HG03520 (cell line): Measurements from ENCODE around the gene TUBE1.

Experiments used
- ATAC-seq: cut with Tn5 transposase; IDR thresholded peaks from one replicate; pipeline ENCODE4 v1.9.1; 2021; ENCODE audit warnings: mild to moderate bottlenecking, moderate library complexity; ENCODE audit not compliant: unreplicated experiment

TUBE1 gene

DNA sequence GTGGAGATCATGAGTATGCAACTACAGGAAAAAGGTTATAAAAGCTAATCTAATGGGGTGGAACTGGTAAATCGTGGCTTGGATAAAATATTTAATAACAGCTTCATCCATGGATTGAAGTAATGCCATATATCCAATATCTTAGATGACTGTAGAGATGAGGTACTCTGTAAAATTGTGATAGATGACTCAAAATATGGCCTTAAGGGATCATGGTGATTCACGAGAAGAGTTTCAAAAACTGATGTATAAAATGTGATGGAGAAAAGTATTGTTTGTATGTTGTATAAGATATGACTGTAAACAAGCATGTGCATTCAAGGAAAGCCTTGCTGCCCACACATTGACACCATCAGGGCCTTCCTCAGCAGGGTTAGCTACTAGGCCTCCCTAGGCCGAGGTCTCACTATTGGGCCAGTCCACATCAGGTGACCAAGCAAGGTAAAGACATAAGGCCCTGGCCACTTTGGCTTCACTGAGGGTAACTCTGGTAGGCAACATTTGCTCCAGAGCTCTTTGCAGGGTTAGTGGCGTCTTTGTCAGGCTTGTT, 51.1 kb downstream of the TUBE1 start:
- ATAC-seq, result no peak

DNA sequence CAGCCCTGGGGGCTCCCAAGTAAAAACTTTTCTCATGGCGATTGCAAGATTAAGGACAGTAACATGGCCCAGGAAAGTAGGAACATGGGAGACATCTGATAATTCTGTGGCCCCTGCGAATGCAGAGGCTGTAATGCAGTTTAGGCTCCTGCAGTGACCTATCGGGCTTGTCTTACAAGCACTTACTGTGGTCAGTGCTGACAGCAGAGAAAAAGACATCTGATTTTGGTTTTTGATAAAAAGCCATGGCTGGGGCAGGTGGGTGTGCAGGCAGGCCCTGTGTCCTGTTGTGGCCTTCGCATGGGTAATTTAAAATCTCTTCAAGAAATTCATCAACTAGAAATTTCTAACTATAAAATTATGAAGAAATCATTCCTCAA, 52.7 kb downstream of the TUBE1 start:
- ATAC-seq, result no peak

DNA sequence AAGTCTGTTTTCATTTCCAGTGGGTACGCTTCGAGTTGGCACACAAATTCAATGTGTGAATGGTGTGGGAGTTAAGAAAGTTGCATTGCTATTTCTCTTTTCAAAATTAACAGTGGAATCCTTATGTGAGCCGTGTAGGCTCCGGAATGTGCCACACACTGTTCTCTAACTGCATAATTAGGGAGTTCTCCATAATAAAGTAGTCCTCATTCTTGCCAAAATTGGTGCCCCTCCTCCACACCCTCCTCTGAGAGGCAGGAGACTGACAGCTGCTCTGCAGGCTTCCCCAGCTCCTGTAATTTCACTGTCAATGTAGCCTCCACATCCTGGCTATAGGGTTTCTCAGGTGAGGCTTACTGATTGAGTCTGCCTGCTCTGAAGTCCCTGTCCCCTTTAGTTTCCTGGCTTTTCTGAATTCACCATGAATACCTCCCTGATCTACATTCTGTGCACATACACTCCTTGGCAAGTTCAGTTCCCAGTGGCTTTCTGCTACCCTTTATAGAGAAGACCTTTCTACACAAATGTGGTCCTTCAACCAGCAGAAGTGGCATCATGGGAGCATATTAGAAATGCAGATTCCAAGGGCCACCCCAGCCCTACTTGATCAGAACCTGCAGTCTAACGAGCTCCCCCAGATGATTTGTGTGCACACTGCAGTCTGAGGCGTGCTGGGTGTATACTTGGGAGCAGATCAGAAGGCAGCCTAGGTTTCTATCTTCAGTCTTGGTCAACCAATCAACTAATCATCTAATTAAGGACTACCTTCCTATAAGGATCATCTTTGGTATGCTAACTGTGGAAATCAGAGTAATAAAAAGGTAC, 53.3 kb downstream of the TUBE1 start:
- ATAC-seq, result no peak

DNA sequence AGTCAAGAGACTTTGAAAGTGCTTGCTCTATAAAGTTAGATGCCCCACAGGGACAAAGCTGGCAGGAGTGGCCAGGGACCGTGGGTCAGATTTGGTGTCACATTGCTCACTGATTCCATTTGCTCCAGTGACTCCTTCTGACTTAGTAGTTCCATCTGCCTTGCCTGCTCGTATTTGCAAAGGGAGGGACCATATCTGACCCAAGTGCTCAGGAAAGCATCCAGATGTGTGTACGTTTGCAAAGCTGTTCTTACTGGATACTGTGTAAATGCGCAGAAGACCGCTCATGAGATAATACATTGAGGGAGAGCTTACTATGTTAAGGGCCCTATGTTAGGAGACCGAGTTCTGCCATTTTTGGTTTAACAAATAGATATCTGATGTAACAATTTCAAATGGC, 54.6 kb downstream of the TUBE1 start:
- ATAC-seq, result no peak

DNA sequence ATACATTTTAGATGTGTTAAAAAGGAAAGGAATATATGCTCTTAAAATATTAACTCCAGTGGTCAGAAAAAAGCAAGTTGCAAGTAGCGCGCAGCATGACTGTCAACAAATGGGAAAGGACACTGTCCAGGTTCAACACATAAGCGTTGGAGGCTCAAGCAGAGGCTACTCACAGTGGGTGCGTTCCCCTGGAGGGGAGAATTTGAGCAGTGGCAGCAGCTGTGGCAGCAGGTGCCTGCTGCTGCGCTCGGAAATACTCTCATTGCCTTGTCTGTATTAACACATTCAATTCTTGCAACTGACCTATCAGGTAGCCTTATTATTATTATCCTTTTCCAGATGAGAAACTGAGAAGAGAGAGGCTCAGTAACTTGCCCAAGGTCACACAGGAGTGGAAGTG, 55.3 kb downstream of the TUBE1 start:
- no peak for ATAC-seq

DNA sequence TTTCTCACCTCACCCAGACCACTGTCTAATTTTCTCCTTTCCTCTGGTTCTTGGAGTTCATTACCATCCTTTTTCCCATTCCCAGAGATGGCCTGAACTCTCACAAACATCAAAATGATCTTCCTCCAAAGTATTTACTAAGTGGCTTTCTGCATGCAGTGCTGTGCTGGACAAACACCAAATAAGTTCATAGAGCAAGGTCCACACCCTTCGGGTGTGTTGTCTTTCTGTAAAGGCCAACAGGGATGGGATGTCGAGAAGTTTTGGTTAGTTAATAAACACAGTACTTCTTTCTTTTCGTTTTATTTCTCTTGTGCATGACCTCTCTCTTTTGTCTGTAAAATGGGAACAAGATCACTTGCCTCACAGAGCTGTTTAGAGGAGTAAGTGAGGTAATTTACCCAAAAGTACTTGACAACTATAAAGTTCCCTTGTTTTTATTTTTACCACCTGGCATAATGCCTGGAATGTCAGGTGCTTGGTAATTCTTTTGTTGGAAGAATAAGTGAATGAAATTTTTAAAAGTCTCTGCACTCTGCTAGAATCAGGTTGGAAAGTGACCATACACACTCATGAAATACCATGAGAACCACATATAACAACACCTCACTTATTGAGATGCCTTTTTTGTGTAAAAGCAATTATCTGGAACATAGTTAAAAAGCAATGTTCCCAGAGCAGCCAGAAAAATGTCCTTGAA, 56.2 kb downstream of the TUBE1 start:
- ATAC-seq, result no peak

DNA sequence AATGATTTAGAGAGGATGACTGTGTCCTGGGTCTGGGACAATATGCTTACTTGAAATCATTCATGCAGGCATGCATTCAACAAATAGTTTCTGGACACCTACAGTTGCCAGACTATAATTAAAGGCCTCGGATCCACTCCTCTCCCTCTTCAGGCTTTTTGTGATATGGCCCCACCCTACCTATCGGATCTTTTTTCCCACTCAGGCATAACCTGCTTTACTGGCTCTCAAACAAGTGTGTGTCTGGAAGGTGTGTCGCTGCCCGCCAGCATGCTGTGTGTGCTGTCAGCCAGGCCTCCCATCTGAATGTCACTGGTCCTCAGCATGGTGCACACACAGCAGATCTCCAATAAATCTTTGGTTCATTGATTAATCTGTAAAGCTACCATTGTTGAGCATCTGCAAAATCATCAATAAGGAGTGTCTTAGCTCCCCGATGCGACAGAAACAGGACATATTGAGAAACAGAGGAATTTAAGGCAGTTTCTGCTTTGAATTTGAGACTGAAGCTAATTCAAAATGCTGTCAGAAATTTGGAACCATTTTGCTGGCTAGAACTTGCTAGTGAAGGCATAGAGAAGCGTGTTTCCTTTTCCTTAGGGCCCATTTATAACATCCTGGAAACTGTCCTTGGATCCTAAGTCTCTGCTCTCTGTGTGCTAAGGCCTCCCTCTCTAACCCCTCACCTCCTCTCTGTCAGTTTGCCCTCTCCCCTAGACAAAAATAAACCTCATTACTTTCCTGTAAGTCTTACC, 56.9 kb downstream of the TUBE1 start:
- ATAC-seq, result no peak

DNA sequence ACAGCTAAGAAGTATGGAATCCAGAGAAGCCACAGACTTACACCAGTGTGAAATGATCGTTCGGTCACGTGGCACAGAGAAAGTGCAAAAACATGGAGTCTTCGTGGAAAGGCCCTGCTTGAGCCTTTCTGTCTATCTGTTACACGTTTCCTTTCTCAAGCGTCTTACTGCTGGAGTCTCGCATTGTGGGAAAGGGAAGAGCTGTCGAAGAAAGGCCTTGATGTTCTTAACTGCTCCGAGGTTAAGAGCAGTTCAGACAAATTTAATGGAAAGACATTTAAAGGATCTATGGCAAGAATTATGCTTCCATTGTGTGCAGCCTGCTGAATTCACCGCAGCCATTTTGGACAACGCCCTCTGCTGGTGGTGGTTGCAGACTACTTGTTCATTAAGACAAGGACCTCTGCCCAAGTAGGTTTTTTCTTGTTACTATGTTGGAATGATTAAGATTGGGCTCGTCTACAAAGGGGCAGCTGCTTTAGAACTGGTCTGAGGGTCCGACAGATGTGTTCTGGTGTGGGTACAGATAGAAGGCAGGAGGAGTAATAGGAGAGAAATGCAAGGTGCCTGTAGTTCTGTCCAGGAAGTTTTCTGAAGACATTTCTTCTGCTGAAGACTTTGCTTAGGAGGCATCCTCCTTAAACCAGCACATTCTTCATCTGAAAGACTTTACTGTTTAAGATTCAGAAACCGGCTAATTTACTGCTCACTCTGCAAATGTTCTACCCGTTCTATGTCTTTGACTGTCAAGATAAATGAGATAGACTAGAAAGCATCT, 58.0 kb downstream of the TUBE1 start:
- no peak for ATAC-seq

DNA sequence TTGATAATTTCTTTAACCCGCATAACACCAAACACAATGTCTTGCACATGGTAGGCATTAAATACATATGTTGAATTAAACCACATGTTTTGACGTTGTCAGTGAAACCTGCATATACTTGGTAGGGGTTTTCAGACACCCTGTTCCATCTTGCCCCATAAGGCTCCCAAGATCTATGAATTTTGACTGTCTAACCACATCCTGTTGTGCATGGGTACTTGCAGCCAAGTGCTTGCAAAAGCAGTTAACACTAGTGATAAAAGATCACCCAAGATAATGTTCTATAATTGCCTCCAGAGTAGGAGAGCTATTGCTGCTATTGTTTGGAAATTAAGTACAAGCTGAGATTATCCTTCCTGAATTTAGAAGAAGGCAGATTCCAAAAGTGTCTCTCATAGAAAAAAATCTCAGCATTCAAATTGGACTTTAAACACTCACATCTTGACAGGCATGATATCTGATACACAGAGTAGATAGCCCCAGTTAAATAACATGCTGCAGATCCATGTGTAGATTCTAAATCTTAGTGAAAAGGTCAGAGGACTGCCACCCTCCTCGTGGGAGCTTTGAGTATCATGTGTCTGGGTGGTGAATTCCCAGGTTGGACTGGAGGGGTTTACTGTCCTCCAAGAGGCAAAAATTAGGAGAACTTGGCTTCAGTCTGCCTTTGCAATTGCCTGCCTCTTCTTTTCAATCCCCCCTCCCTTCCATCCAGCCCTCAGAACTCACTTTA, 59.2 kb downstream of the TUBE1 start:
- peak; percentile 54 for ATAC-seq

DNA sequence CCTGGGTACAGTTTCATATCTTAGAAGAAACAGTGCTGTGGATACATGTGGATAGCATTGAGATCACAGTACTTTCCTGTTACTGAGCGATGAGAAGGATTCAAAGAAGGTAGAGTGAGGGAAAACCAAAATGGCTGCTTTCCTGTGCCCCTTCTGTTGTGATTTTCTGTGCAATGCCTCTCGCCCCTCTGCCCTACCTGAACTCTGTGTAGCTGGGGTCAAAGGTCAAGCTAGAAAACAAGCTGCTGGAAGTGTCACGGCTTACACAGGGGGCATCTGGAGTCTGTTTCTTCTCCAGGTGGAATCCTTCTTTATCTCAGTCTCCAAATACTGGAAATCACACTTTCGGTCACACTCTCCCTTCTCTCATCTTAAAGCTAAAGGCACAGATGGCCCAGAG, 60.3 kb downstream of the TUBE1 start:
- ATAC-seq, result no peak

DNA sequence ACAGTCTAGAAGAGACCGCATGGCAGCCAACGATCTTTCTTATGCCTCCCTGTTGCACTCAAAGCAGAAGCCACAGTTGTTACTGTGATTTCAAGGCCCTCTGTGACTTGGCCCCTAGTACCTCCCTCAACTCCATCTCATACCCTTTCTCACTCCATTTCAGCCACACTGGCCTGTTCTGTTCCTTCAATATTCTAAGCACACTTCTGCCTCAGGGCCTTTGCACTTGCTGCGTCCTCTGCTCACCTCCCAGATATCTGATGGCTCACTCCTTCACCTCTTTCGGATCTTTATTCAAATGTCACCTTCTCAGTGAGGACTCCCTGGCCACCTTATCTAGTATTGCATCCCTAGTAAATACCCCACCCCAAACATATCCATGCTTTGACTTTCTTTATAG, 62.8 kb downstream of the TUBE1 start:
- no peak for ATAC-seq

DNA sequence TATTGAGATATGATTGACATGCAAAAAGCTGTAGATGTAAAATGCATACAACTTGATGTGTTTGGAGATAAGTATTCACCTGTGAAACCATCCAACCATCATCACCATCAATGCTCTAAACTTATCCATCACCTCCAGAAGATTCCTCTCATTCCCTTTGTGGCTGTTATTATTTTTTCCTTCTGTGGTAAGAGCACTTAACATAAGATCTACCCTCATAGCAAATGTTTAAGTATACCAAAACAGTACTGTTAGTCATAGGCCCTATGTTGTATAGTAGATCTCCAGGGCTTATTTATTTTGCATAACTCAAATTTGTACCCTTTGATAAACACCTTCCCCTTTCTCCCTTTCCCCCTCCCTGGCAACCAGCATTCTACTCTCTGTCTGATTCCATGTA, 64.5 kb downstream of the TUBE1 start:
- no peak for ATAC-seq

DNA sequence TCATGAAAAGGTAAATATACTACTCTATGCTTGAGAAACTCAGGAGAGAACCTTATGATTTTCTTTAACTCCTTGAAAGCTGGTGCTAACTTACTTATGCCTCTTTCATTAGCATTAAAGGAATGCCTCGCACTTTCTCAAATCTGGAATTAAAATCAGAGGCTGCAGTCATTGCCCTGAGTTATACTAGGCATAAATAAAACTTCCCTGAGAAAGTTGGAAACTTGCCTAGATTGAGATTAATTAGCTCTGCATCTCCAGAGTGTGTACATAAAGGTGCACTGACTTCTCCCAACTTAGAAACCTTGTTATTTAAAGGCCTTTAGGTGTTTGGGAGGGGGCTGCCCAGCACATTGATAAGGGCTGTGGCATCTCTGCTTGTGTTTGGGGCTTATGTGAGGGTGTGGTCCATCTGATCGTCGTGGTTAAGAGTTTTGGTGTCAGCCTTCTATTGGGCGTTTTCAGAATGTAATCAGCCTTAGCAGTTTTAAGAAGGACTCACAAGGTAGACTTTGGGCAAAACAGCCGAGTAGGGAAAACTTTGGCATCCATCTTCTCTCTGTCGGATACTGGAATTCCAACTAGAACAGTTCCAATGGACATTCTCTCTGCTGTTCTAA, 65.5 kb downstream of the TUBE1 start:
- no peak for ATAC-seq
